GM12865 (cell line): ENCODE results near the gene GABPB1.

ENCODE experiments used
- DNase-seq: peaks from one replicate; pipeline ENCODE4 v3.0.0; 2010; ENCODE audit warnings: low read depth
- H3K4me3 ChIP-seq: 2 replicates; pipeline ENCODE4 v1.5.1; 2011; ENCODE audit warnings: mild to moderate bottlenecking, low read depth, low read length, control low read depth
- TF ChIP-seq, protein P1 (sequence below): IDR thresholded peaks from 2 replicates; pipeline ENCODE4 v1.5.1; 2011; ENCODE audit warnings: low read length, control low read depth, low read depth, inconsistent platforms; ENCODE audit not compliant: insufficient read depth; ENCODE audit errors: missing control alignments

Gene GABPB1

GRCh38 chr15:50355980-50356379, 982 bp upstream of the GABPB1 start:
- TF ChIP-seq, protein P1, sequence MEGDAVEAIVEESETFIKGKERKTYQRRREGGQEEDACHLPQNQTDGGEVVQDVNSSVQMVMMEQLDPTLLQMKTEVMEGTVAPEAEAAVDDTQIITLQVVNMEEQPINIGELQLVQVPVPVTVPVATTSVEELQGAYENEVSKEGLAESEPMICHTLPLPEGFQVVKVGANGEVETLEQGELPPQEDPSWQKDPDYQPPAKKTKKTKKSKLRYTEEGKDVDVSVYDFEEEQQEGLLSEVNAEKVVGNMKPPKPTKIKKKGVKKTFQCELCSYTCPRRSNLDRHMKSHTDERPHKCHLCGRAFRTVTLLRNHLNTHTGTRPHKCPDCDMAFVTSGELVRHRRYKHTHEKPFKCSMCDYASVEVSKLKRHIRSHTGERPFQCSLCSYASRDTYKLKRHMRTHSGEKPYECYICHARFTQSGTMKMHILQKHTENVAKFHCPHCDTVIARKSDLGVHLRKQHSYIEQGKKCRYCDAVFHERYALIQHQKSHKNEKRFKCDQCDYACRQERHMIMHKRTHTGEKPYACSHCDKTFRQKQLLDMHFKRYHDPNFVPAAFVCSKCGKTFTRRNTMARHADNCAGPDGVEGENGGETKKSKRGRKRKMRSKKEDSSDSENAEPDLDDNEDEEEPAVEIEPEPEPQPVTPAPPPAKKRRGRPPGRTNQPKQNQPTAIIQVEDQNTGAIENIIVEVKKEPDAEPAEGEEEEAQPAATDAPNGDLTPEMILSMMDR, result no peak
- peak overlapping the region; percentile 99 for H3K4me3 ChIP-seq

GRCh38 chr15:50355619-50355905, 564 bp upstream of the GABPB1 start:
- H3K4me3 ChIP-seq, result peak overlapping the region; percentile 99
- DNase-seq, result no peak
- TF ChIP-seq, protein P1, result no peak

More at GRCh38 chr15:50355980-50356379, 982 bp upstream of the GABPB1 start:
- DNase-seq, result no peak

- H3K4me3 ChIP-seq, result peak overlapping the region; percentile 99
- peak; percentile 82 for DNase-seq
- TF ChIP-seq, protein P1, result no peak
These were observed 792 bp downstream of the GABPB1 start for GRCh38 chr15:50353975-50354837.

GRCh38 chr15:50353251-50353974, 1.6 kb downstream of the GABPB1 start:
- DNase-seq, result peak; percentile 45
- H3K4me3 ChIP-seq, result peak overlapping the region; percentile 99
- TF ChIP-seq, protein P1, result no peak

DNA sequence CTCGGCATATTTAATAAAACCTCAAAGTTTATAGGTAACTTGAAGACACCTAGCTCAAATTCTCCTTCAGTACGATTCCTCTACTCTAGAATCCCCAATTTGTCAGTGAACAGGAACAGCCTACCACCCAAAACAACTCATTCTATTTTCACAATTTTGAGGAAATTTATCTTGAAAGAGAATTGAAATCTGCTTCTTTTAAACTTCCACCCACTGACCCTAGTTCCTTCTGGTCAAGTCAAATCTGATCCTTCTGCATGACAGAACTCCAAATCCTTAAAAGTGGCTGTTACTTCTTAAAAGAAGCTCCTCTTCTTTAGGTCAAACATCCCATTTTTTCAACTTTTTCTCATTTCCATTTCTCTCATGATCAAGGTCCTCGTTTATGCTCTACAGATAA, 4.4 kb downstream of the GABPB1 start:
- TF ChIP-seq, protein P1, result no peak
- DNase-seq, result no peak
- peak overlapping the region; percentile 1; the same call in 1 of the 2 replicates for H3K4me3 ChIP-seq

DNA sequence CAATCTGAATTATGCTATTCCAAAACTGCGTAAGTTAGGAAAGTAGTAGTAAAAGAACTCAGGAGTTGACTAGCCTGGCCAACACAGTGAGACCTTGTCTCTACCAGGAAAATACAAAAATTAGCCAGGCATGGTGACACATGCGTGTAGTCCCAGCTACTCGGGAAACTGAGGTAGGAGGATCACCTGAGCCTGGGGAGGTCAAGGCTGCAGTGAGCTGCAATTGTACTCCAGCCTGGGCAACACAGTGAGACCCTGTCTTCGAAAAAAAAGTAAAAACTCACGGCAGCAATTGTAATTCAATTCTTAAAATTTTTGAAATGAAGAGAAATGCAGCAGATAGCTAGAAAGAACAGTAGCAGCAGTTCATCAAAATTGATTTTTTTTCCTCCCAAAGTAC, 9.7 kb downstream of the GABPB1 start:
- no peak overlapping the region for H3K4me3 ChIP-seq
- TF ChIP-seq, protein P1, result no peak
- DNase-seq, result no peak
